Fibroblast of peridontal ligament (primary cell): Measurements from ENCODE around the gene TMEM129.

Experiments
- DNase-seq: peaks from one replicate; pipeline ENCODE4 v3.0.0-alpha.2; 2010; ENCODE audit errors: extremely low read depth

TMEM129 gene

GRCh38 chr4:1721003-1721665 lies at the start of gene TMEM129, which contains the start of gene TACC3:
TMEM129 (minus strand) TSS chr4:1721323; CDS start chr4:1720837, 486 bp downstream.
TACC3 (plus strand) TSS chr4:1721521; CDS start chr4:1723422, 1,901 bp downstream.
- peak; percentile 88 for DNase-seq

GRCh38 chr4:1770791-1771231 lies 49.7 kb upstream of the TMEM129 start:
- DNase-seq, result no peak

- no peak for DNase-seq
Observed at GRCh38 chr4:1770245-1770644, 49.1 kb upstream of the TMEM129 start.

- no peak for DNase-seq
Observed at GRCh38 chr4:1769692-1770091, 48.6 kb upstream of the TMEM129 start.

GRCh38 chr4:1768367-1769034 lies 47.4 kb upstream of the TMEM129 start:
- no peak for DNase-seq

- DNase-seq, result peak; percentile 13
Observed at GRCh38 chr4:1767770-1768366, 46.7 kb upstream of the TMEM129 start.

GRCh38 chr4:1767061-1767769 lies 46.1 kb upstream of the TMEM129 start:
- peak; percentile 7 for DNase-seq

- no peak for DNase-seq
Observed at GRCh38 chr4:1766106-1767060, 45.3 kb upstream of the TMEM129 start.

- DNase-seq, result no peak
Observed at GRCh38 chr4:1765409-1766072, 44.4 kb upstream of the TMEM129 start.

GRCh38 chr4:1764670-1765069 lies 43.5 kb upstream of the TMEM129 start:
- no peak for DNase-seq

GRCh38 chr4:1763550-1764080 lies 42.5 kb upstream of the TMEM129 start:
- DNase-seq, result peak; percentile 57

GRCh38 chr4:1763070-1763549 lies 42.0 kb upstream of the TMEM129 start:
- no peak for DNase-seq

- no peak for DNase-seq
Observed at GRCh38 chr4:1762264-1763010, 41.3 kb upstream of the TMEM129 start.

GRCh38 chr4:1761130-1761689 lies 40.1 kb upstream of the TMEM129 start:
- DNase-seq, result no peak

GRCh38 chr4:1760521-1761071 lies 39.5 kb upstream of the TMEM129 start:
- no peak for DNase-seq

- DNase-seq, result no peak
Observed at GRCh38 chr4:1759818-1760223, 38.7 kb upstream of the TMEM129 start.

- no peak for DNase-seq
Observed at GRCh38 chr4:1759170-1759817, 38.2 kb upstream of the TMEM129 start.
